ENCODE measurements around the gene ACTA1.

DNA sequence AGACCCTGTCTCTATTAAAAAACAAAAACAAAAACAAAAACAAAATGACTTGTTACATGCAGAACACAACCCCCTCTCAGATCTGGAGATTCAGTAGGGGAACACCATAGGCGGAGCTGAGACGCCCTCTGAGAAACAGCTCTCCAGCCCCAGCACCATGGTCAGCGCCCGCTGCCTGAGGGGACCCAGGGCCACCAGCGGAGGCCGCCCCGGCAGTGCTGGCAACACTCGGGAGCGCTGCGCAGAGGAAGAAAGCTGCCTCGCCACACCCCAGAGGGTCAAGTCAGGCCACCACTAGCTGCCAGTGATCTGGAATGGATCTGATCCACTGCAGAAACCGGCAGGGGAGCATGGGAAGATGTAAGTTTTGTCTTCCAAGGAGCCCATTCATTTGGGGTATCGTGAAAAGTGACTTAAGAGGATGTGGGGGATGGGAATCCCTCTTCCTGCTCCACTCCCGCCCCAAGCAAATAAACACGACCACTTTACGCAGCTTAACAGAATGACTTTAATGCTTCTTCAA, 3.1 kb downstream of the ACTA1 start:
- TF ChIP-seq, protein P1, sequence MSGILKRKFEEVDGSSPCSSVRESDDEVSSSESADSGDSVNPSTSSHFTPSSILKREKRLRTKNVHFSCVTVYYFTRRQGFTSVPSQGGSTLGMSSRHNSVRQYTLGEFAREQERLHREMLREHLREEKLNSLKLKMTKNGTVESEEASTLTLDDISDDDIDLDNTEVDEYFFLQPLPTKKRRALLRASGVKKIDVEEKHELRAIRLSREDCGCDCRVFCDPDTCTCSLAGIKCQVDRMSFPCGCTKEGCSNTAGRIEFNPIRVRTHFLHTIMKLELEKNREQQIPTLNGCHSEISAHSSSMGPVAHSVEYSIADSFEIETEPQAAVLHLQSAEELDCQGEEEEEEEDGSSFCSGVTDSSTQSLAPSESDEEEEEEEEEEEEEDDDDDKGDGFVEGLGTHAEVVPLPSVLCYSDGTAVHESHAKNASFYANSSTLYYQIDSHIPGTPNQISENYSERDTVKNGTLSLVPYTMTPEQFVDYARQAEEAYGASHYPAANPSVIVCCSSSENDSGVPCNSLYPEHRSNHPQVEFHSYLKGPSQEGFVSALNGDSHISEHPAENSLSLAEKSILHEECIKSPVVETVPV (CRISPR knock-in tag; IDR thresholded peaks at IDR 0.05): no peak
- TF ChIP-seq RARB (CRISPR knock-in tag; IDR thresholded peaks at IDR 0.05): no peak
- no peak for TF ChIP-seq ARNTL (CRISPR knock-in tag; IDR thresholded peaks at IDR 0.05; ENCODE audit: borderline replicate concordance, low read depth)
- no peak for TF ChIP-seq ZNF8 (CRISPR knock-in tag; IDR thresholded peaks at IDR 0.05)
- TF ChIP-seq ISL1 (CRISPR knock-in tag; IDR thresholded peaks at IDR 0.05): no peak
- TF ChIP-seq ZC3H10 (CRISPR knock-in tag; IDR thresholded peaks at IDR 0.05): no peak
- TF ChIP-seq, protein P2, sequence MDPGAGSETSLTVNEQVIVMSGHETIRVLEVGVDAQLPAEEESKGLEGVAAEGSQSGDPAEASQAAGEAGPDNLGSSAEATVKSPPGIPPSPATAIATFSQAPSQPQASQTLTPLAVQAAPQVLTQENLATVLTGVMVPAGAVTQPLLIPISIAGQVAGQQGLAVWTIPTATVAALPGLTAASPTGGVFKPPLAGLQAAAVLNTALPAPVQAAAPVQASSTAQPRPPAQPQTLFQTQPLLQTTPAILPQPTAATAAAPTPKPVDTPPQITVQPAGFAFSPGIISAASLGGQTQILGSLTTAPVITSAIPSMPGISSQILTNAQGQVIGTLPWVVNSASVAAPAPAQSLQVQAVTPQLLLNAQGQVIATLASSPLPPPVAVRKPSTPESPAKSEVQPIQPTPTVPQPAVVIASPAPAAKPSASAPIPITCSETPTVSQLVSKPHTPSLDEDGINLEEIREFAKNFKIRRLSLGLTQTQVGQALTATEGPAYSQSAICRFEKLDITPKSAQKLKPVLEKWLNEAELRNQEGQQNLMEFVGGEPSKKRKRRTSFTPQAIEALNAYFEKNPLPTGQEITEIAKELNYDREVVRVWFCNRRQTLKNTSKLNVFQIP (CRISPR knock-in tag; IDR thresholded peaks at IDR 0.05; ENCODE audit: borderline replicate concordance, low read depth): no peak
- TF ChIP-seq, protein P3, sequence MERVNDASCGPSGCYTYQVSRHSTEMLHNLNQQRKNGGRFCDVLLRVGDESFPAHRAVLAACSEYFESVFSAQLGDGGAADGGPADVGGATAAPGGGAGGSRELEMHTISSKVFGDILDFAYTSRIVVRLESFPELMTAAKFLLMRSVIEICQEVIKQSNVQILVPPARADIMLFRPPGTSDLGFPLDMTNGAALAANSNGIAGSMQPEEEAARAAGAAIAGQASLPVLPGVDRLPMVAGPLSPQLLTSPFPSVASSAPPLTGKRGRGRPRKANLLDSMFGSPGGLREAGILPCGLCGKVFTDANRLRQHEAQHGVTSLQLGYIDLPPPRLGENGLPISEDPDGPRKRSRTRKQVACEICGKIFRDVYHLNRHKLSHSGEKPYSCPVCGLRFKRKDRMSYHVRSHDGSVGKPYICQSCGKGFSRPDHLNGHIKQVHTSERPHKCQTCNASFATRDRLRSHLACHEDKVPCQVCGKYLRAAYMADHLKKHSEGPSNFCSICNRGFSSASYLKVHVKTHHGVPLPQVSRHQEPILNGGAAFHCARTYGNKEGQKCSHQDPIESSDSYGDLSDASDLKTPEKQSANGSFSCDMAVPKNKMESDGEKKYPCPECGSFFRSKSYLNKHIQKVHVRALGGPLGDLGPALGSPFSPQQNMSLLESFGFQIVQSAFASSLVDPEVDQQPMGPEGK (CRISPR knock-in tag; IDR thresholded peaks at IDR 0.05; ENCODE audit: borderline replicate concordance): no peak
- no peak for TF ChIP-seq CSDC2 (CRISPR knock-in tag; IDR thresholded peaks at IDR 0.05)
